HCT116 (cell line): ENCODE results near the gene DNM1.

Source experiments
- RAD21 ChIP-seq: IDR thresholded peaks from 2 replicates; pipeline ENCODE4 v1.6.1; 2012; ENCODE audit warnings: low read depth, mild to moderate bottlenecking
- SIN3A ChIP-seq: IDR thresholded peaks from 2 replicates; pipeline ENCODE4 v1.6.1; 2012; ENCODE audit warnings: low read depth
- TF ChIP-seq, protein P1 (sequence below), 3 experiments: fragments of 200-600 bp in 1 of 3; sonication (generic) in 1 of 3; IDR thresholded peaks in 2 of 3; conservative IDR thresholded peaks in 1 of 3; 2 replicates each; pipeline ENCODE4 v1.5.1; 2012 to 2017; ENCODE audit warnings: low read depth in 2 of 3, low read length in 2 of 3, antibody characterized with exemption in 1 of 3, borderline replicate concordance in 1 of 3, control low read depth in 1 of 3, mild to moderate bottlenecking in 1 of 3, mixed read lengths in 1 of 3, mixed run types in 1 of 3, moderate library complexity in 1 of 3; ENCODE audit not compliant: insufficient read depth in 1 of 3

DNA sequence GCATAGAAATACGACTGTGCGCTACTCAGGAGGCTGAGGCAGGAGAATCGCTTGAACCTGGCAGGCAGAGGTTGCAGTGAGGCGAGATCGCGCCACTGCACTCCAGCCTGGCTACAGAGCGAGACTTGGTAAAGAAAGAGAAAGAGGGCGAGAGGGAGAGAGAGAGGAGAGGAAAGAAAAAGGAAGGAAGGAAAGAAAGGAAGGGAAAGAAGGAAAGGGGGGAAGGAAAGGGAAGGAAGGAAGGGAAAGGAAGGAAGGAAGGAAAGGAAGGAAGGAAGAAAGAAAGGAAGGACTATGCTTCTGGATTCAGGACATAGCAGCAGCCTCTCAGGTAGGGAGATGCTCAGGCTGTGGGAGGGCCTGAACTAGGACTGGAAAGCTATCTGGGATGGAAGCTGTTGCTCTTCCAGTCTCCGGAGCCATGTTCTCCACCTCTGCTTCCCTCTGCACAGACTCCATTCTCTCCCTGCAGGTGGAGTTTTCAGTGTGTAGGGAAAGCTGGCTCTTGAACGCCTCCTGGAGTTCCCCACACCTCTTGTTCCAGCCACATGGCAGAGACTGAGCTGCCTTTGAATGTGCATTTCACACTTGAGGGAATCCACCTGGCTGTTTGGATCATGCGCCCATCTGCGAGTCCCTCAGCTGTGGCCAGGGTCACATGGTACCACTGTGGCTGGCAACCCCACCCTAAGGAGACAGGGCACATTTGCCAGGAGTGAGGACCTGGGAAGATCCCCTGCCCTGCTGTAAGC is 82.0 kb downstream of the DNM1 start:
- TF ChIP-seq RAD21 (no peak), SIN3A (no peak)
- TF ChIP-seq, protein P1, sequence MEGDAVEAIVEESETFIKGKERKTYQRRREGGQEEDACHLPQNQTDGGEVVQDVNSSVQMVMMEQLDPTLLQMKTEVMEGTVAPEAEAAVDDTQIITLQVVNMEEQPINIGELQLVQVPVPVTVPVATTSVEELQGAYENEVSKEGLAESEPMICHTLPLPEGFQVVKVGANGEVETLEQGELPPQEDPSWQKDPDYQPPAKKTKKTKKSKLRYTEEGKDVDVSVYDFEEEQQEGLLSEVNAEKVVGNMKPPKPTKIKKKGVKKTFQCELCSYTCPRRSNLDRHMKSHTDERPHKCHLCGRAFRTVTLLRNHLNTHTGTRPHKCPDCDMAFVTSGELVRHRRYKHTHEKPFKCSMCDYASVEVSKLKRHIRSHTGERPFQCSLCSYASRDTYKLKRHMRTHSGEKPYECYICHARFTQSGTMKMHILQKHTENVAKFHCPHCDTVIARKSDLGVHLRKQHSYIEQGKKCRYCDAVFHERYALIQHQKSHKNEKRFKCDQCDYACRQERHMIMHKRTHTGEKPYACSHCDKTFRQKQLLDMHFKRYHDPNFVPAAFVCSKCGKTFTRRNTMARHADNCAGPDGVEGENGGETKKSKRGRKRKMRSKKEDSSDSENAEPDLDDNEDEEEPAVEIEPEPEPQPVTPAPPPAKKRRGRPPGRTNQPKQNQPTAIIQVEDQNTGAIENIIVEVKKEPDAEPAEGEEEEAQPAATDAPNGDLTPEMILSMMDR (IDR thresholded peaks at IDR 0.05 in 2 of 3, conservative IDR thresholded peaks at IDR 0.05 in 1 of 3; ENCODE audit: borderline replicate concordance in 1 of 3, insufficient read depth in 1 of 3, low read depth in 2 of 3, low read length in 2 of 3) = 0 out of 6 replicates have a peak, but pooled peaks of 1 of the 3 experiments have one; percentile 1
